Measurements from ENCODE around the gene ZGPAT.

ZGPAT gene

GRCh38 chr20:63700199-63701050 lies 7.4 kb upstream of the ZGPAT start:
- DNase-seq (ENCODE audit: low read depth, low spot score): no peak
- H3K4me3 ChIP-seq (ENCODE audit: low read length): no peak overlapping the region

- no peak overlapping the region for H3K4me3 ChIP-seq (ENCODE audit: low read length)
- DNase-seq (ENCODE audit: low read depth, low spot score): no peak
Observed at GRCh38 chr20:63701051-63701328, 6.8 kb upstream of the ZGPAT start.

DNA sequence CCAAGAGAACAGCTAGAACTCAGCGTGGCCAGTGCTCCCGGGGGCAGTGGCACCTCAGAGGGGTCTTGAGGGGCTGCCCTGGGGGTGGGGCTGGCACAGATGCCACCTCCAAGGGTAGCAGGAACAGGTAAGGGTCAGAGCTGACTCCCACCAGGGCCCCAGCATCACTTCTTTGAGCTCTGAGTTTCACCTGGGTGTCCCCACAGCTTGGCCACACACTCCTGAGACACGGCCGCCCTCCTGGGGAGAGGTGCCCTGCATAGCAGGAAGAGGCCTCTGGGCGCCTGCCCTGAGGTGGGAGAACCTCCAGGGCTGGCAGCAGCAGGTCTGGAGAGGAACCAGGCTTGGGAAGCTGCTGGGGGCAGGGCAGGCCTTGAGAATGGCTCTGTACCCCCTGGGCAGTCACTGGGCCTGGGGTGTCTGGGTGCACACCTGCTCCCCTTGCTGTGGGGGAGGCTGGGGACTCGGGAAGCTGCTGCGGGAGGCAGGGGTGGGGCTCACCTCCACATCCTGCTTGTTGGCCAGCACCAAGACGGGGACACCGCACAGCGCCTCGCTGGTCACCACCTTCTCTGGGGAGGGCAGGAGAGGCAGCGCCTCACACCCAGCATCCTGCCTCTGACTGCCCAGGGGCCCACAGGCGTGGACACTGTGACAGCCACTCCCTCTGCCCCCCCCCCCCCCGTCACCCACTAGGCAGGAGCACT lies 6.4 kb upstream of the ZGPAT start:
- DNase-seq (ENCODE audit: low read depth, low spot score): no peak

DNA sequence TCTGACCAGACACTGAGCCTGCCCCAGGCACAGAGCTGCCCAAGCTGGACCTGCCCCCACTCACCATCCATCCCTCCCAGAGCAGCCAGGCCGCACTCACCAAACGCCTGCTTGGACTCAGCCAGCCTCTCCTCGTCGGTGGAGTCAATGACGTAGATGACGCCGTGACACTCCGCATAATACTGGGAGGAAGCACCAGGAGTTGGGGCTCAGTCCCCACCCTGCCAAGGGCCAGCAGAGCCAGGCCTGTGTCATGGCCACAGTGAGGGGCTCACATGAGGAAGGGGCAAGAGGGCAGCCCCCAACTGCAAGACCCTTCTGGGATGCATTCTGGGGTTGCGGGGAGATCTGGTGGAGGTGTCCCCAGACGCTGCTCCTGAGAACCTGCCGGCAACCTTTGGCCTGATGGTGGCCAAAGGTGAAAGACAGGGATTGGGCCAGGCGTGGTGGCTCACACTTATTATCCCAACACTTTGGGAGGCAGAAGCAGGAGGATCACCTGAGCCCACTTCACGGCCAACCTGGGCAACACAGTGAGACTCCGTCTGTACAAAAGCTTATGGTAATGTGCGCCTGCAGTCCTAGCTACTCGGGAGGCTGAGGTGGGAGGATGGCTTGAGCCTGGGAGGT lies 5.7 kb upstream of the ZGPAT start:
- no peak for DNase-seq (ENCODE audit: low read depth, low spot score)

More for the DNA sequence above, 6.4 kb upstream of the ZGPAT start:
- no peak overlapping the region for H3K4me3 ChIP-seq (ENCODE audit: low read length)

GRCh38 chr20:63702751-63703470 lies 4.9 kb upstream of the ZGPAT start:
- no peak overlapping the region for H3K4me3 ChIP-seq (ENCODE audit: low read length)
- no peak for DNase-seq (ENCODE audit: low read depth, low spot score)

More for the DNA sequence above, 5.7 kb upstream of the ZGPAT start:
- H3K4me3 ChIP-seq (ENCODE audit: low read length): no peak overlapping the region

- no peak overlapping the region for H3K4me3 ChIP-seq (ENCODE audit: low read length)
- DNase-seq (ENCODE audit: low read depth, low spot score): no peak
Observed at GRCh38 chr20:63703471-63703975, 4.3 kb upstream of the ZGPAT start.

GRCh38 chr20:63703976-63704748 lies 3.7 kb upstream of the ZGPAT start:
- DNase-seq (ENCODE audit: low read depth, low spot score): no peak
- H3K4me3 ChIP-seq (ENCODE audit: low read length): no peak overlapping the region

DNA sequence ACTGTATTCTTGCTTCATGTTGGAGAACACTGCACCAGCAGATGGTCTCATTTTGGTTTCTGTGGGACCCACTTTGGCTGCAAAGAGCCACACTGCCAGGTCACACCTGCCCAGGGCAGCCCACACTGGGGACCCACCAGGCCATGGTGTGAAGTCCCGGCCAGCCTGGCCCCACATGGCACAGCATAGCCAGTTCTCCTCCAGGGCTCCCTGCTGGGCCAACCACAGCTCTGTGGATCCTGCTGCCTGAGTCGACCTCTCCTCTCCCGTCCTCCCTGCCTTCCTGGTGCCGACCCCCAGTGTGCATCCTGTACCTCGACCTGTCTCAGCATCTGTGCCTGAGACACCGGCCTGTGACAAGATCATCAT lies 3.1 kb upstream of the ZGPAT start:
- H3K4me3 ChIP-seq (ENCODE audit: low read length): no peak overlapping the region
- DNase-seq (ENCODE audit: low read depth, low spot score): no peak

GRCh38 chr20:63705232-63706026 lies 2.4 kb upstream of the ZGPAT start:
- no peak for DNase-seq (ENCODE audit: low read depth, low spot score)
- H3K4me3 ChIP-seq (ENCODE audit: low read length): no peak overlapping the region

- peak overlapping the region; percentile 84 for H3K4me3 ChIP-seq (ENCODE audit: low read length)
- no peak for DNase-seq (ENCODE audit: low read depth, low spot score)
Observed at GRCh38 chr20:63706027-63706695, 1.7 kb upstream of the ZGPAT start.

DNA sequence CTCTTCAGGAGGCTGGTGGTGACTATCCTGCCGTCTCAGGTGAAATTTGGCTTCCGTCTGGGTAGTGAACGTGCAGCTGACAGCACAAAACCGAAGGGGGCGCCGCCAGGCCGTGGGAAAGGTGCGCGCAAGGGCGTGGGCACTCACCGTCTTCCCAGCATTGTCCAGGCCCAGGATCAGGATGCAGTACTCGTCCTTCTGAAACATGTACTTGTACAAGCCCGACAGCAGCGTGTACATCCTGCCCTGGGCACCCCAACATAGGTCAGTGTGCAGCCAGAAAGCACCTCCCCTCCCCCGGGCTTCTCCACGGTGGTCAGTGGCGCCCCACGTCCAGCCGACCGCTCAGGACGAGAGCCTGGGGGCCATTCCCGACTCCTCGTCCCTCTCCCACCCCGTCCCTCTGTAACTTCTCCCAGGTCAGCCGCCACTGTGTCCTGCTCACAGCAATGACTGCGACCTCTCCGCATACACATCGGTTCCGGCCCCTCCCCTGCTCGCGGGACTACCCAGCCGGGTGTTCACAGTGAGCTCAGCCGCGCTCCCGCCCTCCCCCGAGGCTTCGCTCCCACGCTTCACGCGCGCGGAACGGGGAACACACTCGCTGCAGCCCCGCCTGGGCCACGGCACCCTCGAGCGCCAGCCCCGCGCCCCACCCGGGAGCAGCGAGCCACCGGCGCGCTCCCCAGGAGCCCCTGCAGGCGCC lies 834 bp upstream of the ZGPAT start:
- peak overlapping the region; percentile 84 for H3K4me3 ChIP-seq (ENCODE audit: low read length)
- DNase-seq (ENCODE audit: low read depth, low spot score): peak; percentile 65

- no peak for DNase-seq (ENCODE audit: low read depth, low spot score)
- peak overlapping the region; percentile 84 for H3K4me3 ChIP-seq (ENCODE audit: low read length)
Observed at GRCh38 chr20:63708301-63709148, 686 bp downstream of the ZGPAT start.

- DNase-seq (ENCODE audit: low read depth, low spot score): no peak
- H3K4me3 ChIP-seq (ENCODE audit: low read length): peak overlapping the region; percentile 84
Observed at GRCh38 chr20:63709149-63709527, 1.3 kb downstream of the ZGPAT start.

GRCh38 chr20:63711085-63711645 lies 3.3 kb downstream of the ZGPAT start:
- H3K4me3 ChIP-seq (ENCODE audit: low read length): no peak overlapping the region
- no peak for DNase-seq (ENCODE audit: low read depth, low spot score)

GRCh38 chr20:63712191-63712590 lies 4.4 kb downstream of the ZGPAT start:
- no peak for DNase-seq (ENCODE audit: low read depth, low spot score)
- no peak overlapping the region for H3K4me3 ChIP-seq (ENCODE audit: low read length)

GRCh38 chr20:63714858-63715257 lies 7.0 kb downstream of the ZGPAT start:
- DNase-seq (ENCODE audit: low read depth, low spot score): no peak
- H3K4me3 ChIP-seq (ENCODE audit: low read length): no peak overlapping the region
